DMS153 (cell line): Measurements from ENCODE around the gene FCAMR.

ENCODE experiments used
- DNase-seq: peaks from one replicate; lab custom pipeline; 2025; lab: John Stamatoyannopoulos, UW

The FCAMR gene

GRCh38 chr1:206970446-206970845, at the start of gene FCAMR:
FCAMR (minus strand) TSS chr1:206970460; CDS start chr1:206970125, 335 bp downstream.
- no peak for DNase-seq

- DNase-seq: no peak
Observed at GRCh38 chr1:207019661-207020060, 49.4 kb upstream of the FCAMR start.

- no peak for DNase-seq
Observed at GRCh38 chr1:207019161-207019560, 48.9 kb upstream of the FCAMR start.

GRCh38 chr1:207018707-207019106, 48.4 kb upstream of the FCAMR start:
- DNase-seq: no peak

- DNase-seq: no peak
Observed at GRCh38 chr1:207017615-207018559, 47.6 kb upstream of the FCAMR start.

GRCh38 chr1:207015791-207016190, 45.5 kb upstream of the FCAMR start:
- no peak for DNase-seq

GRCh38 chr1:207014728-207015127, 44.5 kb upstream of the FCAMR start:
- DNase-seq: no peak

- no peak for DNase-seq
Observed at GRCh38 chr1:207013321-207014085, 43.2 kb upstream of the FCAMR start.

- no peak for DNase-seq
Observed at GRCh38 chr1:207010726-207011125, 40.5 kb upstream of the FCAMR start.

GRCh38 chr1:207009945-207010344, 39.7 kb upstream of the FCAMR start:
- DNase-seq: no peak

- DNase-seq: no peak
Observed at GRCh38 chr1:207009182-207009850, 39.1 kb upstream of the FCAMR start.

GRCh38 chr1:207007352-207008033, 37.2 kb upstream of the FCAMR start:
- no peak for DNase-seq

GRCh38 chr1:207006914-207007313, 36.7 kb upstream of the FCAMR start:
- DNase-seq: no peak

- no peak for DNase-seq
Observed at GRCh38 chr1:207006083-207006482, 35.8 kb upstream of the FCAMR start.

GRCh38 chr1:207004931-207005830, 34.9 kb upstream of the FCAMR start:
- peak; percentile 50 for DNase-seq

- DNase-seq: no peak
Observed at GRCh38 chr1:207003210-207003609, 33.0 kb upstream of the FCAMR start.

- peak; percentile 51 for DNase-seq
Observed at GRCh38 chr1:207002724-207003146, 32.5 kb upstream of the FCAMR start.

GRCh38 chr1:207001492-207002245, 31.4 kb upstream of the FCAMR start:
- no peak for DNase-seq

GRCh38 chr1:207000651-207001291, 30.5 kb upstream of the FCAMR start:
- DNase-seq: no peak
